CD4-positive, alpha-beta T cell treated with Interleukin-17A for 1 hour (primary cell): ENCODE data around the gene SRGAP1.
"Not testable (repeated sequence)": the region's sequence is repeated elsewhere in the genome, so short reads cannot be mapped to it uniquely, and the experiment has no call there.

Source experiments
- DNase-seq: peaks from one replicate; pipeline ENCODE4 v3.0.0-alpha.2; 2020

Gene SRGAP1

GRCh38 chr12:64131456-64131855, 287.0 kb downstream of the SRGAP1 start:
- not testable (repeated sequence) for DNase-seq

- not testable (repeated sequence) for DNase-seq
Observed at GRCh38 chr12:64132672-64133071, 288.2 kb downstream of the SRGAP1 start.

- no peak for DNase-seq
Observed at GRCh38 chr12:64137117-64137516, 292.6 kb downstream of the SRGAP1 start.

GRCh38 chr12:64139021-64139420, 294.5 kb downstream of the SRGAP1 start:
- no peak for DNase-seq

- DNase-seq, result no peak
Observed at GRCh38 chr12:64142382-64142781, 297.9 kb downstream of the SRGAP1 start.

- no peak for DNase-seq
Observed at GRCh38 chr12:64142784-64143183, 298.3 kb downstream of the SRGAP1 start.

- no peak for DNase-seq
Observed at GRCh38 chr12:64145226-64145625, 300.7 kb downstream of the SRGAP1 start.

- DNase-seq, result no peak
Observed at GRCh38 chr12:64147011-64147631, 302.6 kb downstream of the SRGAP1 start.

- DNase-seq, result no peak
Observed at GRCh38 chr12:64147875-64148274, 303.4 kb downstream of the SRGAP1 start.

GRCh38 chr12:64154677-64155076, 310.2 kb downstream of the SRGAP1 start:
- no peak for DNase-seq

- DNase-seq, result no peak
Observed at GRCh38 chr12:64157110-64157509, 312.6 kb downstream of the SRGAP1 start.

GRCh38 chr12:64160021-64160710, 315.7 kb downstream of the SRGAP1 start:
- DNase-seq, result no peak

GRCh38 chr12:64160711-64161060, 316.2 kb downstream of the SRGAP1 start:
- DNase-seq, result no peak

- DNase-seq, result not testable (repeated sequence)
Observed at GRCh38 chr12:64166606-64167005, 322.1 kb downstream of the SRGAP1 start.

GRCh38 chr12:64167041-64167440, 322.5 kb downstream of the SRGAP1 start:
- DNase-seq, result not testable (repeated sequence)

GRCh38 chr12:64170024-64170423, 325.5 kb downstream of the SRGAP1 start:
- no peak for DNase-seq

- no peak for DNase-seq
Observed at GRCh38 chr12:64170730-64171129, 326.2 kb downstream of the SRGAP1 start.

GRCh38 chr12:64171715-64172114, 327.2 kb downstream of the SRGAP1 start:
- DNase-seq, result no peak

GRCh38 chr12:64172143-64172970, 327.9 kb downstream of the SRGAP1 start:
- no peak for DNase-seq

- no peak for DNase-seq
Observed at GRCh38 chr12:64173456-64173855, 329.0 kb downstream of the SRGAP1 start.

GRCh38 chr12:64175254-64175945, 330.9 kb downstream of the SRGAP1 start:
- DNase-seq, result no peak

GRCh38 chr12:64177001-64177400, 332.5 kb downstream of the SRGAP1 start:
- no peak for DNase-seq

- DNase-seq, result no peak
Observed at GRCh38 chr12:64178122-64178521, 333.6 kb downstream of the SRGAP1 start.
